ENCODE results near the gene TDRD3. TPM values are rescaled to one million over a fixed set of nuclear protein-coding genes. Genes with fewer than 3 reads are reported as not detected.

Gene TDRD3
- total RNA-seq, 1 donor from 2014 or later = 10.7 TPM

- no peak overlapping the region for H3K27ac ChIP-seq (ENCODE audit: low read depth, low read length)
- peaks cover 3% of the 10 kb centered on the region for H4K20me1 ChIP-seq (ENCODE audit: insufficient read depth, low read length)
- no peak overlapping the region for H3K4me3 Mint-ChIP-seq (ENCODE audit: unreplicated experiment)
- H3K36me3 Mint-ChIP-seq (ENCODE audit: low read depth, unreplicated experiment) = peaks cover 3% of the 10 kb centered on the region
- H3K4me2 ChIP-seq (ENCODE audit: low read length) = no peak overlapping the region
- H3K4me3 ChIP-seq (ENCODE audit: insufficient read depth, low read depth, low read length) = no peak overlapping the region
- H3K4me1 ChIP-seq (ENCODE audit: insufficient read depth, low read length) = no peaks in the 10 kb centered on the region
- no peak for FAIRE-seq
- peaks cover 47% of the 10 kb centered on the region for H3K79me2 ChIP-seq (ENCODE audit: insufficient read depth, low read length)
- no peak overlapping the region for H3K9ac ChIP-seq (ENCODE audit: low read length)
- no peaks in the 10 kb centered on the region for H3K36me3 ChIP-seq (ENCODE audit: insufficient read depth, low read length)
- no peaks in the 10 kb centered on the region for H3K4me1 Mint-ChIP-seq (ENCODE audit: low read depth, unreplicated experiment)
- H3K27me3 ChIP-seq (ENCODE audit: insufficient read depth, low read length) = no peaks in the 10 kb centered on the region
- H3K9me3 Mint-ChIP-seq (ENCODE audit: unreplicated experiment) = peaks cover 6% of the 10 kb centered on the region
- H3K27ac Mint-ChIP-seq (ENCODE audit: unreplicated experiment) = no peak overlapping the region
- DNase-seq (ENCODE audit: low read depth) = peak; percentile 35
- H3K27me3 Mint-ChIP-seq (ENCODE audit: low read depth, unreplicated experiment) = no peaks in the 10 kb centered on the region
- H2AFZ ChIP-seq (ENCODE audit: low read depth, low read length) = no peak overlapping the region
- TF ChIP-seq CTCF (IDR thresholded peaks at IDR 0.05; ENCODE audit: insufficient read depth, low read depth, low read length) (no peak), EZH2 (IDR thresholded peaks at IDR 0.05; ENCODE audit: insufficient read depth, low read length) (no peak)
- H3K9me3 ChIP-seq (ENCODE audit: insufficient read depth, low read depth, low read length) = no peaks in the 10 kb centered on the region
Measured at GRCh38 chr13:60411983-60412382, 15.0 kb downstream of the TDRD3 start.

- peaks cover 46% of the 10 kb centered on the region for H3K79me2 ChIP-seq (ENCODE audit: insufficient read depth, low read length)
- Mint-ChIP-seq H3K9me3 (ENCODE audit: unreplicated experiment) (peaks cover 3% of the 10 kb centered on the region), H3K27me3 (ENCODE audit: low read depth, unreplicated experiment) (no peaks in the 10 kb centered on the region), H3K36me3 (ENCODE audit: low read depth, unreplicated experiment) (peaks cover 3% of the 10 kb centered on the region), H3K4me1 (ENCODE audit: low read depth, unreplicated experiment) (no peaks in the 10 kb centered on the region), H3K4me3 (ENCODE audit: unreplicated experiment) (no peak overlapping the region), H3K27ac (ENCODE audit: unreplicated experiment) (no peak overlapping the region)
- H3K9ac ChIP-seq (ENCODE audit: low read length) = no peak overlapping the region
- TF ChIP-seq CTCF (IDR thresholded peaks at IDR 0.05; ENCODE audit: insufficient read depth, low read depth, low read length) = no peak
- TF ChIP-seq EZH2 (IDR thresholded peaks at IDR 0.05; ENCODE audit: insufficient read depth, low read length) = no peak
- no peaks in the 10 kb centered on the region for H3K4me1 ChIP-seq (ENCODE audit: insufficient read depth, low read length)
- H3K36me3 ChIP-seq (ENCODE audit: insufficient read depth, low read length) = no peaks in the 10 kb centered on the region
- no peak for DNase-seq (ENCODE audit: low read depth)
- H3K9me3 ChIP-seq (ENCODE audit: insufficient read depth, low read depth, low read length) = no peaks in the 10 kb centered on the region
- no peak overlapping the region for H3K4me3 ChIP-seq (ENCODE audit: insufficient read depth, low read depth, low read length)
- no peaks in the 10 kb centered on the region for H3K27me3 ChIP-seq (ENCODE audit: insufficient read depth, low read length)
- no peak overlapping the region for H3K27ac ChIP-seq (ENCODE audit: low read depth, low read length)
- no peak for FAIRE-seq
- no peak overlapping the region for H2AFZ ChIP-seq (ENCODE audit: low read depth, low read length)
- H3K4me2 ChIP-seq (ENCODE audit: low read length) = no peak overlapping the region
- H4K20me1 ChIP-seq (ENCODE audit: insufficient read depth, low read length) = peaks cover 5% of the 10 kb centered on the region
Measured at GRCh38 chr13:60412909-60413616, 16.0 kb downstream of the TDRD3 start.

- H3K4me1 Mint-ChIP-seq (ENCODE audit: low read depth, unreplicated experiment) = no peaks in the 10 kb centered on the region
- H3K79me2 ChIP-seq (ENCODE audit: insufficient read depth, low read length) = peaks cover 49% of the 10 kb centered on the region
Measured at GRCh38 chr13:60414177-60414576, 17.2 kb downstream of the TDRD3 start.

More at GRCh38 chr13:60414177-60414576, 17.2 kb downstream of the TDRD3 start:
- Histone ChIP-seq H3K4me2 (ENCODE audit: low read length) (no peak overlapping the region), H3K36me3 (ENCODE audit: insufficient read depth, low read length) (no peaks in the 10 kb centered on the region), H4K20me1 (ENCODE audit: insufficient read depth, low read length) (peaks cover 8% of the 10 kb centered on the region), H3K4me3 (ENCODE audit: insufficient read depth, low read depth, low read length) (no peak overlapping the region), H2AFZ (ENCODE audit: low read depth, low read length) (no peak overlapping the region), H3K4me1 (ENCODE audit: insufficient read depth, low read length) (no peaks in the 10 kb centered on the region), H3K9ac (ENCODE audit: low read length) (no peak overlapping the region), H3K9me3 (ENCODE audit: insufficient read depth, low read depth, low read length) (no peaks in the 10 kb centered on the region), H3K27ac (ENCODE audit: low read depth, low read length) (no peak overlapping the region), H3K27me3 (ENCODE audit: insufficient read depth, low read length) (no peaks in the 10 kb centered on the region)
- Mint-ChIP-seq H3K27me3 (ENCODE audit: low read depth, unreplicated experiment) (no peaks in the 10 kb centered on the region), H3K4me3 (ENCODE audit: unreplicated experiment) (no peak overlapping the region), H3K27ac (ENCODE audit: unreplicated experiment) (no peak overlapping the region), H3K9me3 (ENCODE audit: unreplicated experiment) (peaks cover 2% of the 10 kb centered on the region), H3K36me3 (ENCODE audit: low read depth, unreplicated experiment) (no peaks in the 10 kb centered on the region)
- FAIRE-seq (no peak), DNase-seq (ENCODE audit: low read depth) (no peak)
- no peak for TF ChIP-seq EZH2 (IDR thresholded peaks at IDR 0.05; ENCODE audit: insufficient read depth, low read length)
- no peak for TF ChIP-seq CTCF (IDR thresholded peaks at IDR 0.05; ENCODE audit: insufficient read depth, low read depth, low read length)
